HL-60 (cell line): ENCODE results near the gene RAB1B.
A peak's percentile ranks its signal among the peaks of the same experiment; 100 is the strongest.

Experiments used
- POLR2AphosphoS5 ChIP-seq: IDR thresholded peaks from 2 replicates; pipeline ENCODE4 v1.6.1; 2012; ENCODE audit warnings: low read depth
- SPI1 ChIP-seq: IDR thresholded peaks from 2 replicates; pipeline ENCODE4 v1.6.1; 2012; ENCODE audit warnings: low read depth, mild to moderate bottlenecking, borderline replicate concordance
- TF ChIP-seq, protein P1 (sequence below): IDR thresholded peaks from one replicate; pipeline ENCODE4 v1.5.1; 2011; ENCODE audit warnings: low read length, control low read depth, inconsistent platforms; ENCODE audit not compliant: insufficient read depth
- TF ChIP-seq, protein P2 (sequence below): IDR thresholded peaks from 2 replicates; pipeline ENCODE4 v1.6.1; 2012; ENCODE audit warnings: low read depth; ENCODE audit not compliant: insufficient replicate concordance

DNA sequence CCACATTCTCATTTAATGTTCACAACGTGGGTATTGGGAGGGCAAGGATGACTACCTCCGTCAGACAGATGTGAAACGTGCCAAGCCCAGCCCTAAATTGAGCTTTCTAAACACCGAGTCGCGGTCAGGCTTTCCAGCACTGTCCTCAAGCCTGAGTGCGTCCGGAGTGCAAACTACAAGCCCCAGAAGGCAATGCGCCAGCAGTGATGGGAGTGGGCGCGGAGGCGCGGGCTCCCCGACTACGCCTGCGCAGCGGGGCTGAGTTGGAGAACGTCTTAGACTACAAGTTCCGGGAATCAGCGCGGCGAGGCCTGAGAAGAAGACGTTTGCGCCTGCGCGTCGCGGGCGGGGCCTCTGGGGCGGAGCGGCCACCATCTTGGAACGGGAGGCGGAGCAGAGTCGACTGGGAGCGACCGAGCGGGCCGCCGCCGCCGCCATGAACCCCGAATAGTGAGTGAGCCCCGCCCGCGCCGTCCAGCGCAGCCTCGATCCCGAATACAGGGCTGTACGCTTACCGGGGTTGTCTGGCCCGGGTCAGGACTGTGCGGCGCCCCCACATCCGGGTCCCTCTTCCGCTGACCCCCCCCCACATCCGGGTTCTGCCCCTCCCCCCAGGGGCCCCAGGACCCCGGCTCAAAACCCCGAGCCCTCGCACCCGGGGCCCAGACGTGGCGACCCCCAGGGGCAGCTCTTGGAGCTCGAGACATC is at the start of gene RAB1B:
- TF ChIP-seq, protein P1, sequence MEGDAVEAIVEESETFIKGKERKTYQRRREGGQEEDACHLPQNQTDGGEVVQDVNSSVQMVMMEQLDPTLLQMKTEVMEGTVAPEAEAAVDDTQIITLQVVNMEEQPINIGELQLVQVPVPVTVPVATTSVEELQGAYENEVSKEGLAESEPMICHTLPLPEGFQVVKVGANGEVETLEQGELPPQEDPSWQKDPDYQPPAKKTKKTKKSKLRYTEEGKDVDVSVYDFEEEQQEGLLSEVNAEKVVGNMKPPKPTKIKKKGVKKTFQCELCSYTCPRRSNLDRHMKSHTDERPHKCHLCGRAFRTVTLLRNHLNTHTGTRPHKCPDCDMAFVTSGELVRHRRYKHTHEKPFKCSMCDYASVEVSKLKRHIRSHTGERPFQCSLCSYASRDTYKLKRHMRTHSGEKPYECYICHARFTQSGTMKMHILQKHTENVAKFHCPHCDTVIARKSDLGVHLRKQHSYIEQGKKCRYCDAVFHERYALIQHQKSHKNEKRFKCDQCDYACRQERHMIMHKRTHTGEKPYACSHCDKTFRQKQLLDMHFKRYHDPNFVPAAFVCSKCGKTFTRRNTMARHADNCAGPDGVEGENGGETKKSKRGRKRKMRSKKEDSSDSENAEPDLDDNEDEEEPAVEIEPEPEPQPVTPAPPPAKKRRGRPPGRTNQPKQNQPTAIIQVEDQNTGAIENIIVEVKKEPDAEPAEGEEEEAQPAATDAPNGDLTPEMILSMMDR: no peak
- TF ChIP-seq, protein P2, sequence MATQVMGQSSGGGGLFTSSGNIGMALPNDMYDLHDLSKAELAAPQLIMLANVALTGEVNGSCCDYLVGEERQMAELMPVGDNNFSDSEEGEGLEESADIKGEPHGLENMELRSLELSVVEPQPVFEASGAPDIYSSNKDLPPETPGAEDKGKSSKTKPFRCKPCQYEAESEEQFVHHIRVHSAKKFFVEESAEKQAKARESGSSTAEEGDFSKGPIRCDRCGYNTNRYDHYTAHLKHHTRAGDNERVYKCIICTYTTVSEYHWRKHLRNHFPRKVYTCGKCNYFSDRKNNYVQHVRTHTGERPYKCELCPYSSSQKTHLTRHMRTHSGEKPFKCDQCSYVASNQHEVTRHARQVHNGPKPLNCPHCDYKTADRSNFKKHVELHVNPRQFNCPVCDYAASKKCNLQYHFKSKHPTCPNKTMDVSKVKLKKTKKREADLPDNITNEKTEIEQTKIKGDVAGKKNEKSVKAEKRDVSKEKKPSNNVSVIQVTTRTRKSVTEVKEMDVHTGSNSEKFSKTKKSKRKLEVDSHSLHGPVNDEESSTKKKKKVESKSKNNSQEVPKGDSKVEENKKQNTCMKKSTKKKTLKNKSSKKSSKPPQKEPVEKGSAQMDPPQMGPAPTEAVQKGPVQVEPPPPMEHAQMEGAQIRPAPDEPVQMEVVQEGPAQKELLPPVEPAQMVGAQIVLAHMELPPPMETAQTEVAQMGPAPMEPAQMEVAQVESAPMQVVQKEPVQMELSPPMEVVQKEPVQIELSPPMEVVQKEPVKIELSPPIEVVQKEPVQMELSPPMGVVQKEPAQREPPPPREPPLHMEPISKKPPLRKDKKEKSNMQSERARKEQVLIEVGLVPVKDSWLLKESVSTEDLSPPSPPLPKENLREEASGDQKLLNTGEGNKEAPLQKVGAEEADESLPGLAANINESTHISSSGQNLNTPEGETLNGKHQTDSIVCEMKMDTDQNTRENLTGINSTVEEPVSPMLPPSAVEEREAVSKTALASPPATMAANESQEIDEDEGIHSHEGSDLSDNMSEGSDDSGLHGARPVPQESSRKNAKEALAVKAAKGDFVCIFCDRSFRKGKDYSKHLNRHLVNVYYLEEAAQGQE: no peak
- TF ChIP-seq POLR2AphosphoS5: 0 out of 2 replicates have a peak, but pooled peaks have one; percentile 19
- no peak for TF ChIP-seq SPI1
